Measurements from ENCODE around the gene OR1N2.
"Not testable (repeated sequence)": the region's sequence is repeated elsewhere in the genome, so short reads cannot be mapped to it uniquely, and the experiment has no call there.

OR1N2 gene, protein sequence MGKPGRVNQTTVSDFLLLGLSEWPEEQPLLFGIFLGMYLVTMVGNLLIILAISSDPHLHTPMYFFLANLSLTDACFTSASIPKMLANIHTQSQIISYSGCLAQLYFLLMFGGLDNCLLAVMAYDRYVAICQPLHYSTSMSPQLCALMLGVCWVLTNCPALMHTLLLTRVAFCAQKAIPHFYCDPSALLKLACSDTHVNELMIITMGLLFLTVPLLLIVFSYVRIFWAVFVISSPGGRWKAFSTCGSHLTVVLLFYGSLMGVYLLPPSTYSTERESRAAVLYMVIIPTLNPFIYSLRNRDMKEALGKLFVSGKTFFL

DNA sequence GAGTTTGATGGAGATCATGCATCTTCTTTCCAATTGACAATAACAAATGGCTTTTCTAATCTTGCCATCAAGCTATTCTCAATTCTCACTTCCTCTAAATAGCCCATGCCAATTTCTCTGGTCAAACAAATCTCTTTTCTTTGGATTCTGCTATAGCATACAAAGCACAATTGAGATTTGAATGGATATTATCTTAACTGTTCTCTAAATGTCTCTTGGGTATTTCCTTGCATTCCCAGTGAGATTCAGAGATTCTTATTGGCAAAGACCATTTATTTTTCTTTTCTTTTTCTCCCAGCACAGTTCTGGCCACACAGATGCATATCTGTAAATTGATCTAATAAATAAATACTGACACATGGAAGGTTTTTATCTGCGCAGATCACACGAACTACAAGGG, at the start of gene OR1N2:
OR1N2 (plus strand) TSS at position 301 of the 400 bp plus-strand sequence. CDS start 100 bp downstream, outside the sequence.
- no peak for DNase-seq (ENCODE audit: low read depth in 3 of 3, low spot score in 1 of 3)

DNA sequence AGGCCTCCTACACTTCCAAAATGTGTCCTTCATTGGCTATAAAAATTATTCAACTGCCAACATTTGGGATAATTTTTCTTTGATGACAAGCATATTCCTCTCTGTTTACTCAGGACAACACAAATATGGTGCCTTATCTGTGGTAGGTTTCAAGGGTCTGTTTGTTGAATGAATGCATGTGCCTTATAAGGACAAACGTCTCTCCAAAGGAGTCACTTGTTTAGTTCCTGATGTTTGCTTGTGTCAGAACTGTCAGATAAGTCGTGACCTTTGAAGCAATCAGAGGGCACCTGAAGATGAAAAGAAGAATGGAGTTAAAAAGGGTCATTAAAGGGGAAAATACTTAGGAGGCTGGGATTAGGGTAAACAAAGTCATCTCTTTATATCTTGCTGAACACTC, 45.9 kb upstream of the OR1N2 start:
- no peak for DNase-seq (ENCODE audit: low read depth in 3 of 3, low spot score in 1 of 3)

DNA sequence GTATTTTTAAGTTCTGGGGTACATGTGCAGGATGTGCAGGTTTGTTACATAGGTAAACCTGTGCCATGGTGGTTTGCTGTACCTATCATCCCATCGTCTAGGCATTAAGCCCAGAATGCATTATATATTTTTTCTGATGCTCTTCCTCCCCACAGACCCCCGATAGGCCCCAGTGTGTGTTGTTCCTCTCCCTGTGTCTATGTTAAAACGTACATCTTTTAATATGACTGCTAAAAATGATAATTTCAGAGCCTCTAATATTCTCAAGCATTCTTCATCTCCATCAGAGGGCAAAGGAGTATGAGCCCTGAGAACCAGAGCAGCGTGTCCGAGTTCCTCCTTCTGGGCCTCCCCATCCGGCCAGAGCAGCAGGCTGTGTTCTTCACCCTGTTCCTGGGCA, 42.4 kb upstream of the OR1N2 start, which contains the start of gene OR1J2:
OR1J2 (plus strand) TSS at position 301 of the 400 bp plus-strand sequence; CDS start at position 301, 0 bp downstream.
- no peak for DNase-seq (ENCODE audit: low read depth in 3 of 3, low spot score in 1 of 3)

DNA sequence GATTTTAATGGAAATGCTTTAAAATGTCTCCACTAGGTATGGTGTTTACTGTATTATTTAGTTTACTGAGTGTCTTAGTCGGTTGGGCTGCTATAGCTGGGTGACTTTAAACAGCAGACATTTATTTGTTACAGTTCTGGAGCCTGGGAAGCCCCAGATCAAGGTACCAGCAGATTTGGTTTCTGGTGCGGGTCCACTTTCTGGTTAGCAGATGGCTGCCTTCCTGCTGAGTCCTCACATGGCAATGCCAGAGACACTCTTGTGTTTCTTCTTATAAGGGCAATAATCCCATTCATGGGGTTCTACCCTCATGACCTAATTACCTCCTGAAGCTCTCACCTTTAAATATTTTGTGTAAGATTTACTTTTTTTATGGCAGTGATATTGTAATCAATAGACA, 34.7 kb upstream of the OR1N2 start:
- no peak for DNase-seq (ENCODE audit: low read depth in 3 of 3, low spot score in 1 of 3)

DNA sequence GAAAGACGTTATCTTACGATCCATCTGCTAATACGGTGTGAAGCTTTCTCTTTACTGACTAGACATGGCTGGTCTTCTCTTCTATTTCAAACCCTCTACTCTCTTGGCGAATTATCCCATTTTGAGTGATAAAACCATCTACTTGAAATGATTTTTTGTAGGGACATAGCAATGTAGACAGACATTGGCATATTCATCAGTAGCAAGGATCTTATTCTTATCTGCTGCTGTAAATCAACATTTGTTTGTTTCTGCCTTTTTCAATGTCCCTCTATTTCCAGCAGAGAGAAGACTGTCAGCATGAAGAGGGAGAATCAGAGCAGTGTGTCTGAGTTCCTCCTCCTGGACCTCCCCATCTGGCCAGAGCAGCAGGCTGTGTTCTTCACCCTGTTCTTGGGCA, 34.1 kb upstream of the OR1N2 start, which contains the start of gene OR1J4:
OR1J4 (plus strand) TSS at position 301 of the 400 bp plus-strand sequence; CDS start at position 301, 0 bp downstream.
- no peak for DNase-seq (ENCODE audit: low read depth in 3 of 3, low spot score in 1 of 3)

DNA sequence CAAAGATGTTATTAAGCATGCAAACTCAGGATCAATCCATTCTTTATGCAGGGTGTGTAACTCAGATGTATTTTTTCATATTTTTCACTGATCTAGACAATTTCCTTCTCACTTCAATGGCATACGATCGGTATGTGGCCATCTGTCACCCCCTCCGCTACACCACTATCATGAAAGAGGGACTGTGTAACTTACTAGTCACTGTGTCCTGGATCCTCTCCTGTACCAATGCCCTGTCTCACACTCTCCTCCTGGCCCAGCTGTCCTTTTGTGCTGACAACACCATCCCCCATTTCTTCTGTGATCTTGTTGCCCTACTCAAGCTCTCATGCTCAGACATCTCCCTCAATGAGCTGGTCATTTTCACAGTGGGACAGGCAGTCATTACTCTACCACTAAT, 33.5 kb upstream of the OR1N2 start:
- DNase-seq (ENCODE audit: low read depth in 3 of 3, low spot score in 1 of 3) = no peak

DNA sequence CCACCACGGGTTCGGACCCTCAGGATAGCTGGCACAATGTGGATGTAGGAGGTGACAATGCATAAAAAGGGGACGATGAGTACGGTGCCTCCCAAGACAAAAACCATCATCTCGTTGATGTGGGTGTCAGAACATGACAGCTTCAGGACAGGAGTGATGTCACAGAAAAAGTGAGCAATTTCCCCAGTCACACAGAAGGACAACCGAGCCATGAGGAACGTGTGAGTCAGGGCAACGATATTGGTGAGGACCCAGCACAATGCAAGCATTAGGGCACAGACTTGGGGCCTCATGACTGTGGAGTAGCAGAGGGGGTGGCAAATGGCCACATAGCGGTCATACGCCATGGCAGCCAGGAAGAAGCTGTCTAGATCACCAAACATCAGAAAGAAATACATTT, 26.3 kb upstream of the OR1N2 start:
- no peak for DNase-seq (ENCODE audit: low read depth in 3 of 3, low spot score in 1 of 3)

DNA sequence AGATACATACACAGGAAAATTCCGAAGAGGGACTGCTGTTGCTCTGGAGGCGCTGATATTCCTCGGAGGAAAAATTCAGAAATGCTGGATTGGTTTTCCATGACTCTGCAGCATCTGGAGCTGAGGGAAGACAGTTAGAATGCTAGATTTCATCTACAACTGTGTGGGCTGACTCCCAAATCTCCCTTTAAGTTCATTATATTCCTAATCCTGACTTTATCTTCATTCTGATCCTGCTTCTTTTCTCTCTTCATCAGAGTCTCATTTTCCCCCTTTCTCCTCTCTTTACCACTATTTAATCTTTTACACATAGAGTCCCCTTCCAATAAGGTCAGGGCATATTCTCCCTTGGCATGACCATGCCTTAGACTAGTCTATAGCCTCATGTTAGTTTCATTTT, 25.7 kb upstream of the OR1N2 start, which contains the start of gene OR1N1:
OR1N1 (minus strand) TSS at position 101 of the 400 bp plus-strand sequence; CDS start at position 101, 0 bp downstream.
- DNase-seq (ENCODE audit: low read depth in 3 of 3, low spot score in 1 of 3) = no peak

DNA sequence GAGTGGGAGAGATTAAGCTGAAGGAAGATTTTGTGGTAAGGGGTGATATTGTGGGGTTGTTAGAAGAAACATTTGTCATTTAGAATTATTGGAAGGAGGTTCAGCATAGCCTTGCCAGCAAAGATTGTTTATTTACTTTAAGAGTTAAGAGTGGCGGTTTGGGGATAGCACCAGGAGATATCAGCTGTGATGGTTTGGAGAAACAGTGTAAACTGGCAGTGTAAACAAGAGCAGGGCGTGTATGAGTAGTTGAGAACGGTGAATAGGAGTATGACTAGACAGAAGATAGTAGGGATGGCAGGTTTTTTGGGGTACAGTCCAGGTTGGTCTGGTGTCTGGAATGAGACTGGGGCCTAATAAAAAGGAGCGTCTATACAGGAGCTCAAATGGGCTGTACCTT, 21.8 kb upstream of the OR1N2 start:
- DNase-seq (ENCODE audit: low read depth in 3 of 3, low spot score in 1 of 3) = not testable (repeated sequence)

DNA sequence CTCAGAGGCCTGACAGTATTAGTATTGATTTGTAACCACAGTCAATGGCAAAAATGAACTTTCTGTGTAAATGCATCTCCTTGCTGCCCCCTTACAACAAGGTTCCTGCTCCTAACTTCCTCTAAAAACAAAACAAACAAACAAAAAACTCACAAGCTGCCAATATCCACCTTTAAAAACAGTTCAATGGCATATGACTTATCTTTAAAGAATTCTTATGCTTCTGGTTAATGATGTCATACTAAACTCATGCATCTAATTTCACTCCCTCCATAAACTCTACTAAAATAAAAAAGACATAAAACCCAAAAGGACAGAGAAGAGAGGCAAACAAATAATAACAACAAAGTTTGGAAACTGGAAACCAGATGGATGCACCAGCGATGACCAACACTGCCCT, 16.8 kb upstream of the OR1N2 start:
- DNase-seq (ENCODE audit: low read depth in 3 of 3, low spot score in 1 of 3) = no peak

DNA sequence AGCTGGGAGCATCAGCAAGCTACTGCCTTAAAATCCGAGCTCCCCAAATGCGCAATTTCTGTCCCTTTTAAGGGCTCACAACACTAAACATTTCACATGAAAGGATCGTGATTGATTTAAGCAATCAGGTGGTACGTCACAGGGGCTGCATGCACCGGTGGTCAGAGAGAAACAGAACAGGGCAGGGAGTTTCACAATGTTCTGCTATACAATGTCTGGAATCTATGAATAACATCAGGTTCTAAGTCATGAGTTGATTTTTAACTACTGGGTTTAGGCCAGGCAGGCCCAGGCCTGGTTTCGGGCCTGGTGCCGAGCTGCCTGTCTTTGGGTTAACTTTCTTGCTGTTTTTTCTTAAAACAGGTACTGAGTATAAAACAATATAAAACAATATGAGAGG, 15.8 kb upstream of the OR1N2 start:
- DNase-seq (ENCODE audit: low read depth in 3 of 3, low spot score in 1 of 3) = not testable (repeated sequence)

DNA sequence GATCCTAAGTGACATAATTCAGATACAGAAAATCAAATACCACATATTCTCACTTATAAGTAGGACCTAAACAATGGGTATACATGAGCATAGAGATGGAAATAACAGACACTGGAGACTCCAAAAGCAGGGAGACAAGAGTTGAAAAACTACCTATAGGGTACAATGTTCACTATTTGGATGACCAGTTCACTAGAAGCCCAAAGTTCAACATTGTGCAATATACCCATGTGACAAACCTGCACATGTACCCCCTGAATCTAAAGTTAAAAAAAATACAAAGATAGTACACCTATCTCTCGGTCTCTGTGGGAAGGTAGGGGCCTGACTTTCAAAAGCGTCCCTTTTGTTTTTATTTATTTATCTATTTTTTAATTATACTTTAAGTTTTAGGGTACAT, 14.2 kb upstream of the OR1N2 start:
- DNase-seq (ENCODE audit: low read depth in 3 of 3, low spot score in 1 of 3) = no peak

DNA sequence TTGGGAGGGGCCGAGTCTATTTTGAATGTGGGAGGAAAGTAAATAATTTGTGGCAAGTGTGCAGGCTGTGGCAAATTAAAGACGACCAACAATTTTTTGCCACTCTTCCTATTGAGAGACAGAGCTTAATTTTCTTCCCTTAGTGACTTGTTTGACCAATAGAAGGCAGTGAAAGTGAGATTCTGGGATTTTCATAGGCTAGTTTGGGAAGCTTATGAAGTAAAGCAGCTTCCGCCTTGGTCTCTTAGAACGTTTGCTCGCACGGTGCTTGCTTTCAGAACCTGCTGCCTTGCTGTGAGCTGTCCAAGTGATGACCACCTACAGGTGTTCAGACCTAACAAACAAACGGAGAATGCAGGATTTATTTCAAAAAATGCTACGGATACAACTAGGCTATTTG, 6.7 kb upstream of the OR1N2 start:
- DNase-seq (ENCODE audit: low read depth in 3 of 3, low spot score in 1 of 3) = no peak

DNA sequence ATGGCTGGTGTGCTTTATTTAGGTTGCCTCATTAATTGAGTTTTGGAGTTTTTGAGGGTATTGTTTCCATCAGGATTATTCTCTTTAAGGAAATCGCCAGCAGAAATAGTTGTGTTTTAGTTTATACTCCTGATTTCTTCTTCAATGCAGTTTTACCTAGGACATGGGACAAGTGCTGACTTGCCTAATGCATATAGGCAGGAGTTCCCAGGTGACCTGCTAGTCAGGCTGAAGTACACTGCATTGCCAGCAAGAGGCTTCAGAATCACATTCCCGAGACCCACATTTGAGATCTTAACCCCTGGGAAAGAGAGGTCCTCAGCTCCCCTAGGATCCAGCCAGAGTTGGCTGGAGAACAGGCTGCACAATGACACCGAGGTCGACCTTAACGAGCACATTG, 1.5 kb upstream of the OR1N2 start:
- DNase-seq (ENCODE audit: low read depth in 3 of 3, low spot score in 1 of 3) = no peak

DNA sequence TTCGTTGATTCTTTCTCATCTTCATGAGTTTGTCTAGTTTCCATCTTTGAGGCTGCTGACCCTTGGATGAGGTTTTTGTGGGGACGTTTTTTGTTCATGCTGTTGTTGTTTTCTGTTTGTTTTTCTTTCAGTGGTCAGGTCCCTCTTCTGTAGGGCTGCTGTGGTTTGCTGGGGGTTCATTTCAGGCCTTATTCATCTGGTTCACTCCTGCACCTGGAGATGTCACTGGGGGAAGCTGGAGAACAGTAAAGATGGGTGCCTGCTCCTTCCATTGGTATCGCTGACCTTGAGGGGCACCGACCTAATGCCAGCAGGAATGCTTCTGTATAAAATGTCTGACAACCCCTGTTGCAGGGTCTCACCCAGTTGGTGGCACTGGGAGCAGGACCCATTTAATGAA, 8.5 kb downstream of the OR1N2 start:
- no peak for DNase-seq (ENCODE audit: low read depth in 3 of 3, low spot score in 1 of 3)

DNA sequence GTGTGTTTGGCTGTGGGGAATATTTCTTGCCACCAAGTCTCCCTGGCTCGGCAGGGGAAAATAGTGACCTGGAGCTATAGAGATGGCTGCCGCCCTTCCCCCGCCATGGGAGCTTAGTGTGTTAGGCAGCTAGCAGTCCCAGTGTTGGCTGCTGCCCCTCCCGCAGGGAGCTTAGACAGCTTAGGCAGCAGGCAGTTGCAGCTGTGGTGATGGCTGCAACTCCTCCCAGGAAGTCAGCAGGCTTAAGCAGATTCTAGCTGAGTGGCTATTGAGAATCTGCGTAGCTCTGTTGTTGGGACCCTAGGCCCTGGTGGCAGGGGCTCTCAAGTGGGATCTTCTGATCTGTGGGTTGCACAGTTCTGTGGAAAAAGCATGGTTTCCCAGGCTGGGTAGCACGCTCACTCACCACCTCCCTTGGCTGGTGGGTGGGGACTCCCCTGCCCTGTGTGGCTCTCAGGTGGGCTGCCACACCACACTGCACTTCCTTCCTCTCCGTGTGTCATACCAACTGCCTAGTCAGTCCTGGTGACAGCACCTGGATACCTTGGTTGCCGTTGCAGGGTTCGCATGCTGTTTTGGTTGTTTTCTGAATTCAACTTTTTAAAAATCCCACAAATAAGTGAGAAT, 9.3 kb downstream of the OR1N2 start:
- no peak for DNase-seq (ENCODE audit: low read depth in 3 of 3, low spot score in 1 of 3)

DNA sequence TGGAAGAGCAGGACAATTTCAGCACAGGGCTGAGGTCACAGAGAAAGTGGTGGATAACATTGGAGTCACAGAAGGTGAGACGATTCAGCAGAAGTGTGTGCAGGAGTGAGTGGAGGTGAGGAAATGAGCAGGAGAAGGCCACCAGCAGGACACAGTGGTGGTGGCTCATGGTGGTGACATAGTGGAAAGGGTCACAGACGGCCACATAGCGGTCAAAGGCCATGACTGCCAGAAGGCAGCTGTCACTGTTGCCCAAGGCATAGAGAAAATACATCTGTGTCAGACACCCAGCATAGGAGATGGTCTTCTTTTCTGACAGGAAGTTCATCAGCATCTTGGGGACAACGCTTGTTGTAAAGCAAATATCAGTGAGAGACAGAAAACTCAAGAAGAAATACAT, 15.0 kb downstream of the OR1N2 start:
- no peak for DNase-seq (ENCODE audit: low read depth in 3 of 3, low spot score in 1 of 3)

DNA sequence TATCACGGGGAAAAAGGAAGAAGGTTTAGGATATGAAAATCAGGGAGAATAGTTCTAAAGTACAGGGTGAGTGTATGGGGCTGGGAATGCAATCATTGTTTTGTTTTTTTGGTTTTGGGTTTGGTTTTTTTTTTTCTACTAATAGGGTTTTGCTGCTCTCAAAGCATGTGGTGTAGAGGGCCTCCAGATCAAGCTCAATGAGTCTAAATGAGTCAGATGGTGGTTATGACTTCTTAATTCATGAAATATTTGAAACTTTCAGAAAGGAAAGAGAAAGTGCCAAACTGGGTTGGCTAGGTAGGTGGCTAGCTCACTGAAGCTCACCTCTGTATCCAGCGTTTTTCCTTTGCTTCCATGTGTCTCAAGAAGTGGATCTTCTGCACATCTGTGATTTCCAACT, 19.5 kb downstream of the OR1N2 start:
- no peak for DNase-seq (ENCODE audit: low read depth in 3 of 3, low spot score in 1 of 3)

DNA sequence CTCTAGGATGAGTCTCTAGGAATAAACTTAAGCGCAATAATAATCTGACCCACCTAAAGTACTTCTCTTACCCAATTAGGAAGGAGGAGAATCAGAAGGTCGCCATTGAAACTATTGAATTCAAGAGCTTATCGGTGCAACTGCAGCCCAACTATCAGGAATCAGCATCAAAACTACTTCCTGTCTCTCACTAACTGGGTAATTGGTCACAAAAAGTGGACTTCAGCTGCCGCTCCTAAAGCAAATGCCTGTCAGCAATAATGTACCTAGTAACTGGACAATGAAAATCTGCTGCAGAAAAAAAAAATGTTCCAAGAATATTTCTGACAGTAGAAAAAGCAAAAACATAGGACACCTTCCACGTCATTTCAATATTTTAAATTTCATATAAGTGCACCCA, 27.0 kb downstream of the OR1N2 start:
- no peak for DNase-seq (ENCODE audit: low read depth in 3 of 3, low spot score in 1 of 3)

DNA sequence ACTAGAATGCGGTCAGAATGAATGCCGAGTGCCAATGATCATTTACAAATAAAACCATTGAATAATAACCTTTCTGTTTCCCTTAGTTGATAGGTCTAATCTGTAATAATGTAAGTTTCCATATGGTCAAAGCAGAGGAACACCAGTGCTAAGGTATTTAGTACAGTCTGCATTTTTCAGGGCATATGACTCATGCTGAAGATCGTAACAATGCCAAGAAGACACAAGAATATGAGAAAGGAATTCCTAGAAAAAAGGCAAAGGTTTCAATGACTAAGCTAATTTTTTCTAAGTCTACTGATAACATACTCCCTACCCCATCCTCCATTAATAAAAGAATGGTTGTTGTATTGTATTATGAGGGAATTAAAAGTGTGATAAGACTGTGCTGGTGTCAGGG, 27.4 kb downstream of the OR1N2 start:
- DNase-seq (ENCODE audit: low read depth in 3 of 3, low spot score in 1 of 3) = no peak

DNA sequence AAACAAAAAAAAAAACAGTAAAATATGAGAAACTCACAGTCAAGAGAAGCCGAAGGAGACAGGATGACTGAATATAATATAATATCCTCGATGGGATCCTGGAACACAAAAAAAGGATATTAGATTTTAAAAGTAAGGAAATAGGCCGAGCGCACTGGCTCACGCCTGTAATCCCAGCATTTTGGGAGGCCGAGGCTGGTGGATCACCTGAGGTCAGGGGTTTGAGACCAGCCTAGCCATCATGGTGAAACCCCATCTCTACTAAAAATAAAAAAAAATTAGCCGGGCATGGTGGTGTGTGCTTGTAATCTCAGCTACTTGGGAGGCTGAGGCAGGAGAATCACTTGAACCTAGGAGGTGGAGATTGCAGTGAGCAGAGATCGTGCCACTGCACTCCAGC, 30.4 kb downstream of the OR1N2 start, which contains the start of gene OR1L8:
OR1L8 (minus strand) TSS at position 101 of the 400 bp plus-strand sequence. CDS start 14,907 bp downstream, outside the sequence.
- not testable (repeated sequence) for DNase-seq (ENCODE audit: low read depth in 3 of 3, low spot score in 1 of 3)

All from stimulated activated CD4-positive, alpha-beta T cell treated with anti-CD3 and anti-CD28 coated beads, TNF-alpha, amount 100 ng/mL, for 1 hour (primary cell).